IMR-90 (cell line): Measurements from ENCODE around the gene PCBP3.

Source experiments
- BHLHE40 ChIP-seq: fragments of 150-350 bp; IDR thresholded peaks from 2 replicates; pipeline ENCODE4 v1.6.1; 2016; ENCODE audit warnings: mild to moderate bottlenecking, low read depth, low read length
- CEBPB ChIP-seq: IDR thresholded peaks from 2 replicates; pipeline ENCODE4 v1.6.1; 2012; ENCODE audit warnings: low read depth, low read length, improper control_type of control experiment
- CTCF ChIP-seq: conservative IDR thresholded peaks from 2 replicates; pipeline ENCODE4 v1.5.1; 2012; ENCODE audit warnings: mild to moderate bottlenecking, low read depth, low read length, improper control_type of control experiment
- ELK1 ChIP-seq: fragments of 150-350 bp; IDR thresholded peaks from 2 replicates; pipeline ENCODE4 v1.6.1; 2016; ENCODE audit warnings: low read depth, mild to moderate bottlenecking, low read length, moderate library complexity, borderline replicate concordance
- FOS ChIP-seq: fragments of 150-350 bp; IDR thresholded peaks from 2 replicates; pipeline ENCODE4 v1.6.1; 2016; ENCODE audit warnings: low read depth, low read length
- MAZ ChIP-seq: IDR thresholded peaks from 2 replicates; pipeline ENCODE4 v1.6.1; 2012; ENCODE audit warnings: low read depth, mild to moderate bottlenecking, low read length, improper control_type of control experiment, moderate library complexity, borderline replicate concordance
- MXI1 ChIP-seq: IDR thresholded peaks from 2 replicates; pipeline ENCODE4 v1.6.1; 2012; ENCODE audit warnings: low read depth, mild to moderate bottlenecking, low read length, moderate library complexity, borderline replicate concordance
- POLR2A ChIP-seq: IDR thresholded peaks from 2 replicates; pipeline ENCODE4 v1.6.1; 2012; ENCODE audit warnings: mild to moderate bottlenecking, low read depth, low read length
- RAD21 ChIP-seq: IDR thresholded peaks from 2 replicates; pipeline ENCODE4 v1.6.1; 2012; ENCODE audit warnings: low read length, improper control_type of control experiment
- RCOR1 ChIP-seq: IDR thresholded peaks from 2 replicates; pipeline ENCODE4 v1.6.1; 2012; ENCODE audit warnings: mild to moderate bottlenecking, low read length, improper control_type of control experiment; ENCODE audit not compliant: insufficient replicate concordance
- RFX5 ChIP-seq: IDR thresholded peaks from 2 replicates; pipeline ENCODE4 v1.8.0; 2012; ENCODE audit warnings: low read depth, mild to moderate bottlenecking, low read length, moderate library complexity
- USF2 ChIP-seq: fragments of 150-350 bp; IDR thresholded peaks from 2 replicates; pipeline ENCODE4 v1.6.1; 2017; ENCODE audit warnings: mild to moderate bottlenecking, antibody characterized with exemption, low read length, low read depth

GRCh38 chr21:45942755-45943629 lies 299.5 kb downstream of the PCBP3 start:
- TF ChIP-seq POLR2A (no peak), FOS (no peak), USF2 (no peak), CTCF (no peak), CEBPB (no peak), BHLHE40 (no peak), MAZ (no peak), RFX5 (no peak), RCOR1 (no peak), RAD21 (no peak), MXI1 (no peak), ELK1 (no peak)
